DOHH2 (cell line): ENCODE results near the gene ACTG2.

ENCODE experiments used
- EZH2phosphoT487 ChIP-seq: fragments of 200-600 bp; sonication (generic); IDR thresholded peaks from 2 replicates; pipeline ENCODE4 v1.6.1; 2017; ENCODE audit warnings: borderline replicate concordance, mild to moderate bottlenecking, antibody characterized with exemption, low read length, moderate library complexity, mixed read lengths
- TF ChIP-seq, protein P1 (sequence below): fragments of 200-600 bp; sonication (generic); IDR thresholded peaks from one replicate; pipeline ENCODE4 v1.5.1; 2014; ENCODE audit warnings: antibody characterized with exemption, mild to moderate bottlenecking, low read depth, low read length; ENCODE audit not compliant: poor library complexity, severe bottlenecking

DNA sequence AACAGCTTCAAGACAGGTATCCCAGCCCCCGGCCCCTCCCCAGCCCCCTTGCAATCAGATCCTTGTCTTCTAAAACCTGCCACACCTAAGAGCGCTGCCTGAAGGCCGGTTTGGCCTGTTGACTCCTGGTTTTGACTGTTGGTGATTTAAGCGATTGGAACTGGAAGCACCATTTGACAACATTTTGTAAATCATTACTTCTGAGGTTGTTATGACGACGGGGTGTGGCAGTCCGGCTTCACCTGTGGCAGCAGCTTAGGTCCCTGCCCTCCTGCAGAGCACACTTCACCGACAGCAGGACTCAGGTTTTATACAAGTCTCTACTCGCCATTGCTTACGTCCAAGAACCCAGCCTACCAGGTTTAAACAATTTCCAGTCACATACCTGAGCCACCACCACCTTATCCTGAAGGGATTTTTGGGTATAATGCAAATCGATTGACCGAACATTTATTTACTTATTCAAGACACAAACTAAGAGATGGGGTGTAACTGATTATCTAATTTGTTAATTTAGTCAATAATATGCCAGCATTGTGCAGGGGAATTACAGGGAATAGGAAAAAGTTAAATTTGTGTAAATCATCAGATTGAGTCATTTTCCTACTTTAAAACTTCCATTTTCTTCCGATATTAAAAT, 33.2 kb downstream of the ACTG2 start:
- TF ChIP-seq, protein P1, sequence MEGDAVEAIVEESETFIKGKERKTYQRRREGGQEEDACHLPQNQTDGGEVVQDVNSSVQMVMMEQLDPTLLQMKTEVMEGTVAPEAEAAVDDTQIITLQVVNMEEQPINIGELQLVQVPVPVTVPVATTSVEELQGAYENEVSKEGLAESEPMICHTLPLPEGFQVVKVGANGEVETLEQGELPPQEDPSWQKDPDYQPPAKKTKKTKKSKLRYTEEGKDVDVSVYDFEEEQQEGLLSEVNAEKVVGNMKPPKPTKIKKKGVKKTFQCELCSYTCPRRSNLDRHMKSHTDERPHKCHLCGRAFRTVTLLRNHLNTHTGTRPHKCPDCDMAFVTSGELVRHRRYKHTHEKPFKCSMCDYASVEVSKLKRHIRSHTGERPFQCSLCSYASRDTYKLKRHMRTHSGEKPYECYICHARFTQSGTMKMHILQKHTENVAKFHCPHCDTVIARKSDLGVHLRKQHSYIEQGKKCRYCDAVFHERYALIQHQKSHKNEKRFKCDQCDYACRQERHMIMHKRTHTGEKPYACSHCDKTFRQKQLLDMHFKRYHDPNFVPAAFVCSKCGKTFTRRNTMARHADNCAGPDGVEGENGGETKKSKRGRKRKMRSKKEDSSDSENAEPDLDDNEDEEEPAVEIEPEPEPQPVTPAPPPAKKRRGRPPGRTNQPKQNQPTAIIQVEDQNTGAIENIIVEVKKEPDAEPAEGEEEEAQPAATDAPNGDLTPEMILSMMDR: no peak
- TF ChIP-seq EZH2phosphoT487: no peak
